Measurements from ENCODE around the gene VASH1. TPM values are rescaled to one million over a fixed set of nuclear protein-coding genes. Genes with fewer than 3 reads are reported as not detected.

The VASH1 gene
- total and polyA plus RNA-seq, 7 experiments from 2014 or later = 0.52 to 18.2 (median 1.7) TPM

DNA sequence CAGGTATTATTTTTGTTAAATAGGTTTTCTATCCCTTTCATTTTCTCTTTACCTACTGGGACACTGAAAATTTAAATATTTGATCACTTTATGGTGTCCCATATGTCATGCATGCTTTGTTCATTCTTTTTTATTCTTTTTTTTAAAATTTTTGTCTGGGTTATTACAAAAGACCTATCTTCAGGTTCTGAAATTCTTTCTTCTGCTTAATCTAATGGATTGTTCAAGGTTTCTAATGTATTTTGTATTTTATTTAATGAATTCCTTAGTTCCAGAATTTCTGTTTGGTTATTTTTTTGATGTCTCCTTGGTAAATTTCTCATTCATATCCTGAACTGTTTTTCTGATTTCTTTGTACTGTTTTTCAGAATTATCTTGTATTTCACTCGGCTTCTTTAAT lies 20.2 kb upstream of the VASH1 start:
- no peaks in the 10 kb centered on the region for H3K4me1 ChIP-seq (ENCODE audit: control insufficient read depth in 2 of 2, insufficient read depth in 2 of 2, low read length in 2 of 2)
- DNase-seq (no peak), ATAC-seq (no peak)
- Mint-ChIP-seq H3K27me3 (peaks cover 8 to 56% (median 21%) of the 10 kb centered on the region in 5 donors), H3K27ac (no peak overlapping the region), H3K4me3 (no peak overlapping the region), H3K9me3 (peaks cover 0 to 58% (median 21%) of the 10 kb centered on the region in 11 donors), H3K36me3 (peaks cover 0 to 21% (median 7%) of the 10 kb centered on the region in 5 donors), H3K4me1 (peaks cover 0 to 3% (median 0%) of the 10 kb centered on the region in 7 donors)
- H3K9me3 ChIP-seq (ENCODE audit: control insufficient read depth in 2 of 3, low read length in 3 of 3) = peaks cover 0 to 14% (median 0%) of the 10 kb centered on the region in 3 experiments
- ChIA-PET POLR2A (no interaction called here), CTCF (no interaction called here)
- H3K4me3 ChIP-seq (ENCODE audit: low read length) = no peak overlapping the region
- no peaks in the 10 kb centered on the region for H3K36me3 ChIP-seq (ENCODE audit: control insufficient read depth in 2 of 3, insufficient read depth in 3 of 3, low read length in 3 of 3)
- no peak overlapping the region for H3K27ac ChIP-seq (ENCODE audit: low read depth, low read length)
- H3K27me3 ChIP-seq (ENCODE audit: control insufficient read depth in 2 of 2, insufficient read depth in 2 of 2, low read length in 2 of 2) = peaks cover 0 to 3% of the 10 kb centered on the region in 2 donors
- intact Hi-C loops (cut with micrococcal nuclease) = no loop called here

DNA sequence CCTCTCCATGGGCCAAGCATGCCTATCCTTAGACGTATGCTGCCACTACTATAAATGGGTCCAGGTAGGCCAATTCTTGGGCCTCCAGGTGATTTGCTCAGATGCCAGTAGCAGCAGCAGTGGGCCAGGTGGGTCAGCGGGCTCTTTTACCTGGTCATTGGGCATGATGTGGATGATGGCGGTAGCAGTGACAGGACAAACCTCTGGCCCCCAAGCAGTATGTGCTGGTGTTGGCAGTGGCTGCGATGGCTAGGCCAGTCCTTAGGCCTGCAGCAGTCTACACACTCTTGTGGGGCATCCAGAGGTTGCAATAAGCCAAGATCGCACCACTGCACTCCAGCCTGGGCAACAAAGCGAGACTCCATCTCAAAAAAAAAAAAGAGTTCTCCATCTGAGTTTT lies 19.1 kb upstream of the VASH1 start:
- CTCF ChIA-PET = no interaction called here

DNA sequence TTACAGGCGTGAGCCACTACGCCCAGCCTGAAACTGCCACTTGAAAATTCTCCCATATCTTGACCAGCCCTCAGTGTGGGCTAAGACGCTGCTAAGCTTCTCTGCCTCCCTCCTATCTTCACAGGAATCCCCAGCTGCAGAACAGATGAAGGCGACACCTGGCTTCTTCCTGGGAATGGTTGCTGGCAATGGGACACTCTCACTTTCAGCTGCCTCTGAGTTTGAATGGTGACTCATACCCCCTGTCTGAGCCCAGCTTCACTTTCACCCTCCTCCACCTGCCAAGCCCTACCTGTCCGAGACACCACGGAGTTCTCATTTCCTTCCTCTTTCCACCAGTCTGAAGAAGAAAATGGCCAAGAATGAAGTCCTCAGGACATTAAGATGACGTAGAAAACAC lies 18.3 kb upstream of the VASH1 start:
- intact Hi-C loops (cut with micrococcal nuclease) = no loop called here
- H3K27ac Mint-ChIP-seq = no peak overlapping the region
- H3K36me3 Mint-ChIP-seq = peaks cover 0 to 17% (median 7%) of the 10 kb centered on the region in 5 donors
- H3K4me3 Mint-ChIP-seq = no peak overlapping the region
- peaks cover 0 to 3% of the 10 kb centered on the region in 2 donors for H3K27me3 ChIP-seq (ENCODE audit: control insufficient read depth in 2 of 2, insufficient read depth in 2 of 2, low read length in 2 of 2)
- peaks cover 0 to 14% (median 0%) of the 10 kb centered on the region in 3 experiments for H3K9me3 ChIP-seq (ENCODE audit: control insufficient read depth in 2 of 3, low read length in 3 of 3)
- CTCF ChIA-PET = no interaction called here
- no peak overlapping the region for H3K4me3 ChIP-seq (ENCODE audit: low read length)
- DNase-seq (no peak), ATAC-seq (peak; percentile 50)
- H3K27ac ChIP-seq (ENCODE audit: low read depth, low read length) = no peak overlapping the region
- peaks cover 8 to 45% (median 17%) of the 10 kb centered on the region in 5 donors for H3K27me3 Mint-ChIP-seq
- H3K9me3 Mint-ChIP-seq = peaks cover 0 to 52% (median 21%) of the 10 kb centered on the region in 11 donors
- no peaks in the 10 kb centered on the region for H3K4me1 ChIP-seq (ENCODE audit: control insufficient read depth in 2 of 2, insufficient read depth in 2 of 2, low read length in 2 of 2)
- H3K36me3 ChIP-seq (ENCODE audit: control insufficient read depth in 2 of 3, insufficient read depth in 3 of 3, low read length in 3 of 3) = no peaks in the 10 kb centered on the region
- POLR2A ChIA-PET = no interaction called here
- H3K4me1 Mint-ChIP-seq = peaks cover 0 to 3% (median 0%) of the 10 kb centered on the region in 7 donors

More for the DNA sequence above, 19.1 kb upstream of the VASH1 start:
- Histone ChIP-seq H3K4me1 (ENCODE audit: control insufficient read depth in 2 of 2, insufficient read depth in 2 of 2, low read length in 2 of 2) (no peaks in the 10 kb centered on the region), H3K27me3 (ENCODE audit: control insufficient read depth in 2 of 2, insufficient read depth in 2 of 2, low read length in 2 of 2) (peaks cover 0 to 3% of the 10 kb centered on the region in 2 donors), H3K9me3 (ENCODE audit: control insufficient read depth in 2 of 3, low read length in 3 of 3) (peaks cover 0 to 14% (median 0%) of the 10 kb centered on the region in 3 experiments), H3K4me3 (ENCODE audit: low read length) (no peak overlapping the region), H3K27ac (ENCODE audit: low read depth, low read length) (no peak overlapping the region), H3K36me3 (ENCODE audit: control insufficient read depth in 2 of 3, insufficient read depth in 3 of 3, low read length in 3 of 3) (no peaks in the 10 kb centered on the region)
- Mint-ChIP-seq H3K36me3 (peaks cover 0 to 17% (median 7%) of the 10 kb centered on the region in 5 donors), H3K4me3 (no peak overlapping the region), H3K4me1 (peaks cover 0 to 3% (median 0%) of the 10 kb centered on the region in 7 donors), H3K27ac (no peak overlapping the region), H3K9me3 (peaks cover 0 to 50% (median 21%) of the 10 kb centered on the region in 11 donors), H3K27me3 (peaks cover 8 to 49% (median 17%) of the 10 kb centered on the region in 5 donors)
- POLR2A ChIA-PET = no interaction called here
- intact Hi-C loops (cut with micrococcal nuclease) = no loop called here
- DNase-seq (no peak), ATAC-seq (no peak)

DNA sequence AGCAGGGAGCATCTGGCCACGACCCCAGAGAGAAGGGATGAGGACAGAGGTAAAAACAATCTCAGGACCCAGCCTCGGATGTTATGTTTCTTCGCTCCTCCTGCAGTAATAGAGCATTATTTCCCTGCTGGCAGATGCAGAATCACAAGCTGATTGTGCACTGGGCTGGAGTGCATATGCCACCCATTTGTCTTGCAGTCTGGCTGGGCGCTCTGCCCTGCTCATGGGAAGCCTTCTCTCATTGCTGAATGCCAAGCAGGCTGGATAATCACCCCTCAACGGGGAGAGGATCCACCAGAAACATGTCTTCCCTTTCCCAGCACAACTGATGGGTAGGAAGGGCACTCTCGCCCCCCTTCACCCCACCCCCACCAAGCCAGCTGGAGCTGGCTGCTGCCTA lies 8.5 kb upstream of the VASH1 start:
- H3K4me3 ChIP-seq (ENCODE audit: low read length) = no peak overlapping the region
- no peaks in the 10 kb centered on the region for H3K36me3 Mint-ChIP-seq
- H3K27ac Mint-ChIP-seq = no peak overlapping the region
- intact Hi-C loops (cut with micrococcal nuclease) = no loop called here
- H3K4me1 Mint-ChIP-seq = no peaks in the 10 kb centered on the region
- H3K27me3 ChIP-seq (ENCODE audit: control insufficient read depth in 2 of 2, insufficient read depth in 2 of 2, low read length in 2 of 2) = no peaks in the 10 kb centered on the region
- H3K9me3 ChIP-seq (ENCODE audit: control insufficient read depth in 2 of 3, low read length in 3 of 3) = no peaks in the 10 kb centered on the region
- H3K36me3 ChIP-seq (ENCODE audit: control insufficient read depth in 2 of 3, insufficient read depth in 3 of 3, low read length in 3 of 3) = no peaks in the 10 kb centered on the region
- ChIA-PET POLR2A (no interaction called here), CTCF (no interaction called here)
- DNase-seq (no peak), ATAC-seq (no peak)
- H3K27me3 Mint-ChIP-seq = peaks cover 0 to 10% (median 7%) of the 10 kb centered on the region in 5 donors
- H3K4me3 Mint-ChIP-seq = no peak overlapping the region
- H3K9me3 Mint-ChIP-seq = peaks cover 0 to 7% (median 0%) of the 10 kb centered on the region in 11 donors
- H3K27ac ChIP-seq (ENCODE audit: low read depth, low read length) = no peak overlapping the region
- H3K4me1 ChIP-seq (ENCODE audit: control insufficient read depth in 2 of 2, insufficient read depth in 2 of 2, low read length in 2 of 2) = no peaks in the 10 kb centered on the region

DNA sequence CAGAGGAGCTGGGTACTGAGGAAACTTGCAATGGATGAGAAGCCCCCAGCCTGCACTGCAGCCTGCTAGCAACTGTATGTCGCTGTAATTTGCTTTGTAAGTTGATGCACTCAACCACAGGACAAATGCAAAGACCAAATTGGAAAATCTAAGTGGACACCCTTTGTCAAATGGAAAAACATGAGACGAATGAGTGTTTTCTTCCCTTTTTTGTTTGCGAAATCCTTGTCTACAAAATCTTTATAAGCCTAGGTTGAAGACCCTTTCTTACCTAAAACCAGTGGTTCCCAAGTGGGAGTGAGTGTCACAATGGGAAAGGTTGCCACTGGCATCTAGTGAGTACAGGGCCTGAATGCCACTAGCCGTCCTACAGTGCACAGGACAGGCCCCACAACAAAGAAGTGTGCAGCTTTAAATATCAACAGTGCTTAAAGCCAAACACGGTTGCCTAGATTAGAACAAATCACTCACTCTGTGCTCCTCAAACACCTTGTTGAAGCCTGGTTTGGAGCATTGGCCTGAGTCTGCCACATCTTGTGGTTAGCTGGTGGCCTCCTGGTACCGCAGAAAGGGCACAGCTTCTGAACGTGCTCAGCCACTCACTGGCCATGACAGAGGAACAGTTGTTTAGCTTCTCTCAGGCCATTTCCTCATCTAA lies 7.6 kb upstream of the VASH1 start:
- intact Hi-C loops (cut with micrococcal nuclease) = no loop called here
- no peak overlapping the region for H3K4me3 Mint-ChIP-seq

DNA sequence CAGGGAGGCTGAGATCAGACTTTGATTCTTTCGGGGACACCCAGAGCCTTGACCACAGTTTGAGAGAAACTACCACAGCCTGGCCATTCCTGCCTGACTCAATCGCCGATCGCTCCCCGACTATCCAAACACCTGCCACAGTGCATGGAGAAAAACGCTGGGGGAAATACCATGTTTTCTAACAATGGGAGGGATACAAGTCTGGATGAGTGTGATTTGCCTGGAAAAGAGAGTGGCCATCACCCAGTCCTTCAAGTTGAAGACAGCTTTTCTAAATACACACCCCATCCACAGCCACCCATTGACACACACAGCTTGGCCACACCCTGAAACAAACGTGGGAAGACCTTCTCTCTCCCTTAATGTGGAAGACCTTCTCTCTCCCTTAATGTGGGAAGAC lies 6.7 kb upstream of the VASH1 start:
- Mint-ChIP-seq H3K4me1 (no peaks in the 10 kb centered on the region), H3K27ac (no peak overlapping the region), H3K4me3 (no peak overlapping the region), H3K36me3 (no peaks in the 10 kb centered on the region), H3K27me3 (peaks cover 7 to 25% (median 16%) of the 10 kb centered on the region in 5 donors), H3K9me3 (peaks cover 0 to 1% (median 0%) of the 10 kb centered on the region in 11 donors)
- H3K4me3 ChIP-seq (ENCODE audit: low read length) = no peak overlapping the region
- POLR2A ChIA-PET = no interaction called here
- H3K27me3 ChIP-seq (ENCODE audit: control insufficient read depth in 2 of 2, insufficient read depth in 2 of 2, low read length in 2 of 2) = no peaks in the 10 kb centered on the region
- no peak overlapping the region for H3K27ac ChIP-seq (ENCODE audit: low read depth, low read length)
- ATAC-seq = no peak
- DNase-seq = no peak
- intact Hi-C loops (cut with micrococcal nuclease) = no loop called here
- H3K9me3 ChIP-seq (ENCODE audit: control insufficient read depth in 2 of 3, low read length in 3 of 3) = no peaks in the 10 kb centered on the region
- CTCF ChIA-PET = no interaction called here
- H3K4me1 ChIP-seq (ENCODE audit: control insufficient read depth in 2 of 2, insufficient read depth in 2 of 2, low read length in 2 of 2) = no peaks in the 10 kb centered on the region
- H3K36me3 ChIP-seq (ENCODE audit: control insufficient read depth in 2 of 3, insufficient read depth in 3 of 3, low read length in 3 of 3) = no peaks in the 10 kb centered on the region

More for the DNA sequence above, 7.6 kb upstream of the VASH1 start:
- Mint-ChIP-seq H3K9me3 (peaks cover 0 to 4% (median 0%) of the 10 kb centered on the region in 11 donors), H3K4me1 (no peaks in the 10 kb centered on the region), H3K36me3 (no peaks in the 10 kb centered on the region), H3K27me3 (peaks cover 7 to 17% (median 12%) of the 10 kb centered on the region in 5 donors), H3K27ac (no peak overlapping the region)
- H3K36me3 ChIP-seq (ENCODE audit: control insufficient read depth in 2 of 3, insufficient read depth in 3 of 3, low read length in 3 of 3) = no peaks in the 10 kb centered on the region
- H3K9me3 ChIP-seq (ENCODE audit: control insufficient read depth in 2 of 3, low read length in 3 of 3) = no peaks in the 10 kb centered on the region
- DNase-seq (no peak), ATAC-seq (no peak)
- no peak overlapping the region for H3K27ac ChIP-seq (ENCODE audit: low read depth, low read length)
- H3K4me1 ChIP-seq (ENCODE audit: control insufficient read depth in 2 of 2, insufficient read depth in 2 of 2, low read length in 2 of 2) = no peaks in the 10 kb centered on the region
- H3K27me3 ChIP-seq (ENCODE audit: control insufficient read depth in 2 of 2, insufficient read depth in 2 of 2, low read length in 2 of 2) = no peaks in the 10 kb centered on the region
- H3K4me3 ChIP-seq (ENCODE audit: low read length) = no peak overlapping the region
- ChIA-PET POLR2A (no interaction called here), CTCF (no interaction called here)

All from naive thymus-derived CD4-positive, alpha-beta T cell (primary cell).